Sigmoid colon (tissue), 7 donors: ENCODE data around the gene FIBP. TPM values are rescaled to one million over a fixed set of nuclear protein-coding genes. Genes with fewer than 3 reads are reported as not detected.

Experiments used
- DNase-seq: peaks from one replicate; pipeline ENCODE4 v3.0.0-alpha.2; 2019
- H3K27ac ChIP-seq, 4 donors: fragments of 200-600 bp; sonication (generic); one replicate each; pipeline ENCODE4 v1.5.1; 2016 to 2019; ENCODE audit warnings: mild to moderate bottlenecking in 1 of 4
- H3K27me3 ChIP-seq, 3 donors: fragments of 200-600 bp; sonication (generic); one replicate each; pipeline ENCODE4 v1.5.1; 2019; ENCODE audit warnings: mild to moderate bottlenecking in 1 of 3
- H3K36me3 ChIP-seq, 4 donors: fragments of 200-600 bp; sonication (generic); one replicate each; pipeline ENCODE4 v1.5.1; 2016 to 2019
- H3K4me1 ChIP-seq, 4 donors: fragments of 200-600 bp; sonication (generic); one replicate each; pipeline ENCODE4 v1.5.1; 2017 to 2019
- H3K4me3 ChIP-seq, 4 donors: fragments of 200-600 bp; sonication (generic); one replicate each; pipeline ENCODE4 v1.5.1; 2017 to 2019; ENCODE audit warnings: mild to moderate bottlenecking in 2 of 4, moderate library complexity in 1 of 4
- H3K9me3 ChIP-seq, 4 donors: fragments of 200-600 bp in 3 of 4; sonication (generic) in 3 of 4; one replicate each; pipeline versions ENCODE4 v1.5.1 to v1.6.1; 2013 to 2019
- EP300 ChIP-seq, 4 donors: sonication (generic); formaldehyde crosslinking; IDR thresholded peaks; one replicate each; pipeline ENCODE4 v1.6.1; 2017; ENCODE audit warnings: antibody characterized with exemption in 4 of 4
- POLR2A ChIP-seq, 2 donors: fragments of 450-650 bp; IDR thresholded peaks; one replicate each; pipeline ENCODE4 v1.6.1; 2016; ENCODE audit warnings: antibody characterized with exemption in 2 of 2, mild to moderate bottlenecking in 2 of 2, moderate library complexity in 2 of 2
- POLR2AphosphoS5 ChIP-seq, 4 donors: sonication (generic); formaldehyde crosslinking; IDR thresholded peaks; one replicate each; pipeline ENCODE4 v1.6.1; 2017; ENCODE audit warnings: antibody characterized with exemption in 4 of 4
- WGBS, 2 donors: extraction: QIAGEN DNeasy Blood & Tissue Kit; methylation state at CpG; one replicate each; pipeline ENCODE4 v1.1.7; 2013; 5-methylcytosine and 5-hydroxymethylcytosine counted together
- intact Hi-C: fragments of 100-400 bp; cut with DNase I; formaldehyde crosslinking; loops from one replicate; pipeline ENCODE4 v1.15.1; 2023
- polyA plus RNA-seq, 3 donors: library from polyadenylated mRNA; stranded (reverse); fragments of 200-250 nt; gene quantifications; one replicate each; pipeline ENCODE4 v1.2.3, GENCODE V29; 2013
- total RNA-seq, 4 donors: library from RNA; depleted of rRNA; stranded (reverse); fragments of >200 nt; gene quantifications; one replicate each; pipeline ENCODE4 v1.1.0, GENCODE V29; 2016
- TF ChIP-seq, protein P1 (sequence below), 4 experiments: fragments of 450-650 bp in 3 of 4; fragments of 200-600 bp in 1 of 4; IDR thresholded peaks; one replicate each; pipeline ENCODE4 v1.5.1; 2016 to 2019; ENCODE audit warnings: antibody characterized with exemption in 4 of 4, mild to moderate bottlenecking in 3 of 4, moderate library complexity in 2 of 4
- donor health status: healthy with polysubstance abuse.
- donor health status: Bipolar disorder and iron deficiency.
- donor health status: healthy.

The FIBP gene
- total and polyA plus RNA-seq, 7 donors = 37.5 to 66.1 (median 54.4) TPM

DNA sequence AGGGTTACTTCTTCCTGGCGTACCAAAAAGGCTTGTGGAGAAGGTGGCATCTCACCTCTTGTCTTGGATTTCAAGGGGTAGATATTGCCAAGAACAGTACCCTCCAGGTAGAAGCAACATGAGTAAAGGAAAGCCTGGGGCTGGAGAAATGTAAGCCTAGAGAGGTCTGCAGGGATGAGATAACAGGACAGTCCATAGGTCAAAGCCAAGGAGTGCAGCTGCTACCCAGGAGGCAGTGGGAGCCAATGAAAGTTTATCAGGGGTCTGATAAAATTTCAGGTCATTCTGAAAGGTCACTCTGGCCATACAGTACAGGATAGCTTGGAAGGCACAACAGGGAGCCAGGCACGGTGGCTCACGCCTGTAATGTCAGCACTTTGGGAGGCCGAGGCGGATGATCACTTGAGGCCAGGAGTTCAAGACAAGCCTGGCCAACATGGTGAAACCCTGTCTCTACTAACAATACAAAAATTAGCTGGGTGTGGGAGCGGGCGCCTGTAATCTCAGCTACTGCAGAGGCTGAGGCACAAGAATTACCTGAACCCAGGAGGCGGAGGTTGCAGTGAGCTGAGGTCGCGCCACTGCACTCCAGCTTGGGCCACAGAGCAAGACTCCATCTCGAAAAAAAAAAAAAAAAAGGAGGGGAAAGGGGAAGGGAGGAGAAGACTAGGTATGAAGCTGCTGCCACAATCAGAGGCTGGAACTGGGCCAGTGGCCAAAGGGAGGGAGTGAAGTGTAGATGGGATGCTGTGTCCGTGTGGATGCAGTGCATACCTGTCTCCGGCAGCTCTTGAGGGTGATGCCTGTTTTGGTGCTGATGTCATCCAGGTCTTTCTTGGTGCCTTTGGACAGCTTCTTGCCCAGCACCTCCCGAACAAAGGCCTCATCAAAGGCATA lies 1.2 kb downstream of the FIBP start:
- intact Hi-C loops = loop anchor here (5.0 kb wide), 1 partner anchor 115 kb away; the partner anchor contains the start of genes BANF1 and EIF1AD

GRCh38 chr11:65885808-65886536 lies 2.3 kb downstream of the FIBP start:
- Histone ChIP-seq H3K36me3 (peaks cover 4 to 45% (median 15%) of the 10 kb centered on the region in 4 donors), H3K4me1 (peaks cover 0 to 48% (median 40%) of the 10 kb centered on the region in 4 donors)

More for the DNA sequence above, 1.2 kb downstream of the FIBP start:
- Histone ChIP-seq H3K4me3 (peak overlapping the region in 3 of 4 donors; percentile 60 to 75 (median 65)), H3K27ac (peak overlapping the region; percentile 95 to 98 (median 97)), H3K9me3 (no peaks in the 10 kb centered on the region), H3K4me1 (peaks cover 0 to 59% (median 50%) of the 10 kb centered on the region in 4 donors), H3K36me3 (peaks cover 4 to 41% (median 15%) of the 10 kb centered on the region in 4 donors), H3K27me3 (no peaks in the 10 kb centered on the region)
- no peak for DNase-seq
- 80 to 83% methylated on average over 14 of the region's 14 CpGs for WGBS, 2 donors
- TF ChIP-seq POLR2A (IDR thresholded peaks at IDR 0.05) (no peak), POLR2AphosphoS5 (IDR thresholded peaks at IDR 0.05) (no peak), EP300 (IDR thresholded peaks at IDR 0.05) (no peak)
- TF ChIP-seq, protein P1, sequence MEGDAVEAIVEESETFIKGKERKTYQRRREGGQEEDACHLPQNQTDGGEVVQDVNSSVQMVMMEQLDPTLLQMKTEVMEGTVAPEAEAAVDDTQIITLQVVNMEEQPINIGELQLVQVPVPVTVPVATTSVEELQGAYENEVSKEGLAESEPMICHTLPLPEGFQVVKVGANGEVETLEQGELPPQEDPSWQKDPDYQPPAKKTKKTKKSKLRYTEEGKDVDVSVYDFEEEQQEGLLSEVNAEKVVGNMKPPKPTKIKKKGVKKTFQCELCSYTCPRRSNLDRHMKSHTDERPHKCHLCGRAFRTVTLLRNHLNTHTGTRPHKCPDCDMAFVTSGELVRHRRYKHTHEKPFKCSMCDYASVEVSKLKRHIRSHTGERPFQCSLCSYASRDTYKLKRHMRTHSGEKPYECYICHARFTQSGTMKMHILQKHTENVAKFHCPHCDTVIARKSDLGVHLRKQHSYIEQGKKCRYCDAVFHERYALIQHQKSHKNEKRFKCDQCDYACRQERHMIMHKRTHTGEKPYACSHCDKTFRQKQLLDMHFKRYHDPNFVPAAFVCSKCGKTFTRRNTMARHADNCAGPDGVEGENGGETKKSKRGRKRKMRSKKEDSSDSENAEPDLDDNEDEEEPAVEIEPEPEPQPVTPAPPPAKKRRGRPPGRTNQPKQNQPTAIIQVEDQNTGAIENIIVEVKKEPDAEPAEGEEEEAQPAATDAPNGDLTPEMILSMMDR (IDR thresholded peaks at IDR 0.05) = no peak

GRCh38 chr11:65885231-65885630 lies 3.0 kb downstream of the FIBP start:
- TF ChIP-seq POLR2A (IDR thresholded peaks at IDR 0.05) = no peak
- TF ChIP-seq POLR2AphosphoS5 (IDR thresholded peaks at IDR 0.05) = no peak
- TF ChIP-seq, protein P1 (IDR thresholded peaks at IDR 0.05) = no peak
- no peak for TF ChIP-seq EP300 (IDR thresholded peaks at IDR 0.05)
- Histone ChIP-seq H3K36me3 (peaks cover 4 to 45% (median 15%) of the 10 kb centered on the region in 4 donors), H3K4me3 (no peak overlapping the region), H3K27ac (peak overlapping the region in 3 of 4 donors; percentile 20 to 63 (median 52)), H3K4me1 (peaks cover 0 to 43% (median 39%) of the 10 kb centered on the region in 4 donors), H3K27me3 (no peaks in the 10 kb centered on the region), H3K9me3 (no peaks in the 10 kb centered on the region)
- 94 to 97% methylated on average over 7 of the region's 7 CpGs for WGBS, 2 donors
- intact Hi-C loops = loop anchor here (5.0 kb wide), 1 partner anchor 117 kb away; the partner anchor contains the start of genes BANF1 and EIF1AD
- no peak for DNase-seq

More at GRCh38 chr11:65885808-65886536, 2.3 kb downstream of the FIBP start:
- Histone ChIP-seq H3K4me3 (no peak overlapping the region), H3K9me3 (no peaks in the 10 kb centered on the region), H3K27me3 (no peaks in the 10 kb centered on the region), H3K27ac (peak overlapping the region in 1 of 4 donors; percentile 52)
- no peak for DNase-seq
- intact Hi-C loops = loop anchor here (5.0 kb wide), 1 partner anchor 116 kb away; the partner anchor contains the start of genes BANF1 and EIF1AD
- 81 to 90% methylated on average over 12 of the region's 12 CpGs for WGBS, 2 donors
- TF ChIP-seq, protein P1 (IDR thresholded peaks at IDR 0.05) = no peak
- TF ChIP-seq POLR2AphosphoS5 (IDR thresholded peaks at IDR 0.05) (no peak), POLR2A (IDR thresholded peaks at IDR 0.05) (no peak), EP300 (IDR thresholded peaks at IDR 0.05) (no peak)

DNA sequence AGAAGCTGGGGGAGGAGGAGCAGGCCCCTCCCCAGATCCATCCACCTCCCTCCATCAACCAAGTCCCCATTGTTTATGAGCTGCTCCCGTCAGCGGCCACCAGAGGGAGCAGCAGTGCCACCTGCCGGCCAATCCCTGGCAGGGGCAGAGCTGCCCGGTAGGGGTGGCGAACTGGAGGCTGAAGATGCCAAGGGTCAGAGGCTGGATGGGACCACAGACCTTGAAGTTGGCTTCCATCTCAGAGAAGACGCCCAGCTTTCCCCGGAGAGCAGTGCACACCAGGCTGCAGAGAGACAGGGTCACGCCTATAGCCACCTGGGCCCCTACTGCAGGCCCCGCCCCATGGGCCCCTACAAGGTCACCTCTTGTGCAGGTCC lies 3.6 kb downstream of the FIBP start:
- TF ChIP-seq EP300 (IDR thresholded peaks at IDR 0.05) = no peak
- TF ChIP-seq, protein P1 (IDR thresholded peaks at IDR 0.05) = peak; percentile 99 to 100 (median 99)
- peak in 3 of 4 donors; percentile 38 to 44 (median 42) for TF ChIP-seq POLR2AphosphoS5 (IDR thresholded peaks at IDR 0.05)
- no peak for TF ChIP-seq POLR2A (IDR thresholded peaks at IDR 0.05)
- intact Hi-C loops = loop anchor here (1.0 to 5.0 kb wide), 2 partner anchors 105 to 118 kb away; partner anchors contain the start of genes BANF1 and EIF1AD
- Histone ChIP-seq H3K27ac (peak overlapping the region in 3 of 4 donors; percentile 20 to 63 (median 52)), H3K4me1 (peaks cover 0 to 38% (median 34%) of the 10 kb centered on the region in 4 donors), H3K36me3 (peaks cover 4 to 45% (median 15%) of the 10 kb centered on the region in 4 donors), H3K9me3 (no peaks in the 10 kb centered on the region), H3K27me3 (no peaks in the 10 kb centered on the region), H3K4me3 (no peak overlapping the region)
- WGBS, 2 donors = 16 to 24% methylated on average over 9 of the region's 9 CpGs
- peak; percentile 88 for DNase-seq
